ENCODE results near the gene SF3B4. TPM values are rescaled to one million over a fixed set of nuclear protein-coding genes. Genes with fewer than 3 reads are reported as not detected.
"Not testable (repeated sequence)": the region's sequence is repeated elsewhere in the genome, so short reads cannot be mapped to it uniquely, and the experiment has no call there.

SF3B4 gene
- total RNA-seq, 1 donor from 2014 or later: 72.8 TPM

DNA sequence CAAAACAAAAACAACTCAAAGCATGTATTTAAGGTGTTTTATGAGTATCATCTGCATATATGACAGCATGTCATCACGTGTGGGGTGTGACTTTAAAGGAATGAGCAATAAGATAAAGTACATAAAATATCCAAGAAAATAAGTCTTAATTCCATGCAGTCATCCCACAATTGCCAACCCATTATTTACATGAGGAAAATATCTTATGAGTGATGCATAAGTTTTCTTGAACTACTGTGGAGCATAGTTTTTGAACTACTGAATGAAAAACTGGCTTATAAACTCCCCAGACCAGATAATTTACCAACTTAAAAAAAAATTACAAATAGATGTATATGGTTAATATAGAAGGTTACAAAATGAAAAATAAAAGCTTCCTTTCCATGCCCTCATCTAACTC is 38.8 kb upstream of the SF3B4 start:
- Mint-ChIP-seq H3K4me1 (ENCODE audit: low read depth) (peaks cover 11% of the 10 kb centered on the region), H3K9me3 (ENCODE audit: low read depth) (no peaks in the 10 kb centered on the region), H3K27ac (no peak overlapping the region), H3K27me3 (no peaks in the 10 kb centered on the region), H3K4me3 (ENCODE audit: low read depth) (no peak overlapping the region), H3K36me3 (ENCODE audit: insufficient read depth) (peaks cover 19% of the 10 kb centered on the region)
- TF ChIP-seq, protein P1, sequence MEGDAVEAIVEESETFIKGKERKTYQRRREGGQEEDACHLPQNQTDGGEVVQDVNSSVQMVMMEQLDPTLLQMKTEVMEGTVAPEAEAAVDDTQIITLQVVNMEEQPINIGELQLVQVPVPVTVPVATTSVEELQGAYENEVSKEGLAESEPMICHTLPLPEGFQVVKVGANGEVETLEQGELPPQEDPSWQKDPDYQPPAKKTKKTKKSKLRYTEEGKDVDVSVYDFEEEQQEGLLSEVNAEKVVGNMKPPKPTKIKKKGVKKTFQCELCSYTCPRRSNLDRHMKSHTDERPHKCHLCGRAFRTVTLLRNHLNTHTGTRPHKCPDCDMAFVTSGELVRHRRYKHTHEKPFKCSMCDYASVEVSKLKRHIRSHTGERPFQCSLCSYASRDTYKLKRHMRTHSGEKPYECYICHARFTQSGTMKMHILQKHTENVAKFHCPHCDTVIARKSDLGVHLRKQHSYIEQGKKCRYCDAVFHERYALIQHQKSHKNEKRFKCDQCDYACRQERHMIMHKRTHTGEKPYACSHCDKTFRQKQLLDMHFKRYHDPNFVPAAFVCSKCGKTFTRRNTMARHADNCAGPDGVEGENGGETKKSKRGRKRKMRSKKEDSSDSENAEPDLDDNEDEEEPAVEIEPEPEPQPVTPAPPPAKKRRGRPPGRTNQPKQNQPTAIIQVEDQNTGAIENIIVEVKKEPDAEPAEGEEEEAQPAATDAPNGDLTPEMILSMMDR (IDR thresholded peaks at IDR 0.05; ENCODE audit: unreplicated experiment): no peak
- no peak for DNase-seq (ENCODE audit: low spot score, unreplicated experiment)

DNA sequence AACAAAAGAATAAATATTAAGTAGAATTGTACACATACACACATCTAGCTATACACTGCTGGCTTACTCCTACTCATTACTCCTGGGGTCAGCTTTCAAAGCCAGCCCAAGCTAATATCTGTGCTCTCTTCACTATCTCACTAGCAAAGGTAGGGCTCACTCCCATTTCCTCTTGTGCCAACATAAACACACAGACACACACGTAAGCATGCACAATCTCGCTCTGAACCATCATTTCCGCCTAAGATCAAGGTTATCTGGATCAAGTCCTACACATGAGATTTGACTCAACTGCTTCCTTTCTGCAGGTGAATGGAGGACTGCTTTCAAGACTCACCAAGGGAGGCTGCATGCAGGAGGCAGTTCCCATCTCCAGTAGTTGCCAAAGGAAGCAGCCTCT is 37.8 kb upstream of the SF3B4 start:
- no peaks in the 10 kb centered on the region for H3K27me3 Mint-ChIP-seq
- peaks cover 11% of the 10 kb centered on the region for H3K4me1 Mint-ChIP-seq (ENCODE audit: low read depth)
- H3K4me3 Mint-ChIP-seq (ENCODE audit: low read depth): no peak overlapping the region
- TF ChIP-seq, protein P1 (IDR thresholded peaks at IDR 0.05; ENCODE audit: unreplicated experiment): no peak
- no peaks in the 10 kb centered on the region for H3K9me3 Mint-ChIP-seq (ENCODE audit: low read depth)
- no peak overlapping the region for H3K27ac Mint-ChIP-seq
- DNase-seq (ENCODE audit: low spot score, unreplicated experiment): no peak
- peaks cover 19% of the 10 kb centered on the region for H3K36me3 Mint-ChIP-seq (ENCODE audit: insufficient read depth)

DNA sequence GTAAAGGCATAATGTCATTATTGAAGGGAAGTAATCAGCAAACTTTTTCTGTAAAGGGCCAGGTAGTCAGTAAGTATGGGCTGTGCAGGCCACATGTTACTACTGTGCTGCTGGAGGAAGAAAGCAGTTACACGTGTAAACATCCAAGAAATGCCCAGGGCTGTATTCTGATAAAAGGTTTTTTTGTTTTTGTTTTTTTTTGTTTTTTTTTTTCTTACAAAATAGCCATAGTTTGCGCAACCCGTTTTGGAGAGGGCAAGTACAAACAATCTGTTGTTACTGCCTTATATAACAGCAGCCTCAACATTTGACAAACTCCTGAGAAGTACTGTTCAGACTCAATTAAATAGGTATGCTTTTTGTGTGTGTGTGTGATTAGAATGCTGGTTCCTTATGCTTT is 35.8 kb upstream of the SF3B4 start:
- Mint-ChIP-seq H3K4me1 (ENCODE audit: low read depth) (peaks cover 11% of the 10 kb centered on the region), H3K36me3 (ENCODE audit: insufficient read depth) (peaks cover 33% of the 10 kb centered on the region), H3K27ac (no peak overlapping the region), H3K27me3 (no peaks in the 10 kb centered on the region), H3K9me3 (ENCODE audit: low read depth) (no peaks in the 10 kb centered on the region), H3K4me3 (ENCODE audit: low read depth) (no peak overlapping the region)
- no peak for DNase-seq (ENCODE audit: low spot score, unreplicated experiment)
- TF ChIP-seq, protein P1 (IDR thresholded peaks at IDR 0.05; ENCODE audit: unreplicated experiment): no peak

DNA sequence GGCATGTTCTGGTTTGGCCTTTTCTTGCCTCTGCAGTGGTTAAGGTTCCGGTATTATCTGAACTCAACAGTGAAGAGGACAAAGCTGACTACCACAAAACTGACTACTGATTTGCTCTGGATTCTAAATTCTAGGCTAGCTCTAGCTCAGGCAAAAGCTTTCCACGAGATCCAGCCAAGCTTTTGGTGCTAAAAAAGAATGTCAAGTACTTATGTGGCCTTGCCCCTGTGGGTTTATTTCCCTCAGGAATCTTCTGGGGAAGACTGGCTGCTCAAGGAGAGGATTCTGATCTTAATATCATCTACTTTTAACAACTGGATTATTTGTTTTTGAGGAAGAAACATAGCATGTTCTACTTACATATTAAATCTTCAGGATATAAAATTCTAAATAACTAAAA is 35.1 kb upstream of the SF3B4 start:
- TF ChIP-seq, protein P1 (IDR thresholded peaks at IDR 0.05; ENCODE audit: unreplicated experiment): no peak
- no peak for DNase-seq (ENCODE audit: low spot score, unreplicated experiment)
- Mint-ChIP-seq H3K9me3 (ENCODE audit: low read depth) (peaks cover 3% of the 10 kb centered on the region), H3K27me3 (no peaks in the 10 kb centered on the region), H3K27ac (no peak overlapping the region), H3K4me1 (ENCODE audit: low read depth) (peaks cover 10% of the 10 kb centered on the region), H3K4me3 (ENCODE audit: low read depth) (no peak overlapping the region), H3K36me3 (ENCODE audit: insufficient read depth) (peaks cover 38% of the 10 kb centered on the region)

DNA sequence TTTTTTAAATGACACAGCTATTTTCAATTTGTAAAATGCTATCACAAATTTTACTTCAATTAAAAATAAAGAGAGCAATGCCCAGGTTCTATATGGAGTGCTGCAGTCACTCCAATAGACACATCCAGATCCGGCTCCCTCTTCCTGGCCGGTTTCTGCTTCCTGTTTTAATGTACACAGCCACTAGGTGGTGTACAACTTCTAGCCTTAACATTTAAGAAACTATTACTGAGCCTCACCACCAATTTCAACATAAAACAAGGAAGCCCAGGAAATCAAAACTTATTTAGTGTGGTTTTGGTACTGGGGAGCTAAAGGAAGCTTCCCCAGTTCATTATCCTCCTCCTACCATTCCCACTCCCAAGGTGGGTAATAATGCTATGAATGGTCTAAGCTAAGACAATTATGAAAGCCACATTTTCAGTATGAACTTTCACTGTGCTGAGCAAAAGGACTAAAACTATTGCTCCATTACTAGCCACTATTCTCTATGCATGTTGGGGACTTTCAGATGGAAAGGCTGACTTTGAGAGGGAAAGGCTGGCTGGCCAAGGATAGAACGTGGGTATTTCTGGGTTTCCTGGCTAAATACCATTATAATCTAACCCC is 34.5 kb upstream of the SF3B4 start:
- no peak overlapping the region for H3K27ac Mint-ChIP-seq
- TF ChIP-seq, protein P1 (IDR thresholded peaks at IDR 0.05; ENCODE audit: unreplicated experiment): peak; percentile 79
- no peaks in the 10 kb centered on the region for H3K27me3 Mint-ChIP-seq
- no peak for DNase-seq (ENCODE audit: low spot score, unreplicated experiment)
- peaks cover 4% of the 10 kb centered on the region for H3K4me1 Mint-ChIP-seq (ENCODE audit: low read depth)
- no peak overlapping the region for H3K4me3 Mint-ChIP-seq (ENCODE audit: low read depth)
- peaks cover 43% of the 10 kb centered on the region for H3K36me3 Mint-ChIP-seq (ENCODE audit: insufficient read depth)
- peaks cover 3% of the 10 kb centered on the region for H3K9me3 Mint-ChIP-seq (ENCODE audit: low read depth)

DNA sequence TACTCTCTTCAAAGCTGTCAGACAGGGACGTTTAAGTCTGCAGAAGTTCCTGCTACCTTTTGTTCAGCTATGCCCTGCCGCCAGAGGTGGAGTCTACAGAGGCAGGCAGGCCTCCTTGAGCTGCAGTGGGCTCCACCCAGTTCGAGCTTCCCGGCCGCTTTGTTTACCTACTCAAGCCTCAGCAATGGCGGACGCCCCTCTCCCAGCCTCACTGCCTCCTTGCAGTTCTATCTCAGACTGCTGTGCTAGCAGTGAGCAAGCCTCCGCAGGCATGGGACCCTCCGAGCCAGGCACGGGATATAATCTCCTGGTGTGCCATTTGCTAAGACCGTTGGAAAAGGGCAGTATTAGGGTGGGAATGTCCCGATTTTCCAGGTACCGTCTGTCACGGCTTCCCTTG is 29.9 kb upstream of the SF3B4 start:
- H3K4me1 Mint-ChIP-seq (ENCODE audit: low read depth); H3K27ac Mint-ChIP-seq; H3K27me3 Mint-ChIP-seq; DNase-seq (ENCODE audit: low spot score, unreplicated experiment); H3K4me3 Mint-ChIP-seq (ENCODE audit: low read depth): not testable (repeated sequence)
- Mint-ChIP-seq H3K36me3 (ENCODE audit: insufficient read depth) (peaks cover 69% of the 10 kb centered on the region), H3K9me3 (ENCODE audit: low read depth) (peaks cover 14% of the 10 kb centered on the region)
